Suppressor macrophage (primary cell): Measurements from ENCODE around the gene AKAP6.

ENCODE experiments used
- DNase-seq, 4 experiments: peaks; one replicate each; pipeline ENCODE4 v3.0.0-alpha.2; 2020 to 2022

AKAP6 gene

DNA sequence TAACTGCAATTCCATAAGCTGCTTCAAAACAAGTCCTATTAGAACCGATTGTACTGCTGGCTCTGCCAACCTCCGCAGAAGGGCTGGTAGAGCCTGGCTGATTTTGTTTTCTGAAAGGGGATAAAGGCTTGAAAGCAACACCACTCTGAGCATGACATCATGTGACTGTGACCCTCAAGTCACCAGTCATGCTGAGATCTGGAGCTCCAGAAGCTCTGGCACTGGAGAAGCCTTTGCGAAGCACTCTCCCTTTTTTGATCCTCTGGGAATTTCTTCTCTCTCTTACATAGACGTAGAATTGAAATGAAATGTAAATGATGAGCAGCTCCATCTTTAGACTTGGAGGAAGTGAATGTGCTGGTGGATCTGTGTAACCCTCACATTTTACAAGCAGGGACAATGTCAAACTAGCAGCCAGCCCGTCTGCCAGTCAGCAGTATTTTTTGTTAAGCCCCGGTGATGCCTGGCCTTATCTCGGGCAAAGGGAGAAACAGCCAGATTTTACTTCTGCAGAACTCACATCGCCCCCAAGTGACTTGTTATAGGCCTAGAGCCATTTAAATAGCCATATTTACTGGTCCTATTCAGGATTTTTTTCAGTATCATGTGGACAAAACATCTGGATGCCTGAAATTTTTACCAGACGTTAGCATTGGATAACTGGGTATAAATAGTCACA lies 497.4 kb downstream of the AKAP6 start:
- DNase-seq, result no peak

DNA sequence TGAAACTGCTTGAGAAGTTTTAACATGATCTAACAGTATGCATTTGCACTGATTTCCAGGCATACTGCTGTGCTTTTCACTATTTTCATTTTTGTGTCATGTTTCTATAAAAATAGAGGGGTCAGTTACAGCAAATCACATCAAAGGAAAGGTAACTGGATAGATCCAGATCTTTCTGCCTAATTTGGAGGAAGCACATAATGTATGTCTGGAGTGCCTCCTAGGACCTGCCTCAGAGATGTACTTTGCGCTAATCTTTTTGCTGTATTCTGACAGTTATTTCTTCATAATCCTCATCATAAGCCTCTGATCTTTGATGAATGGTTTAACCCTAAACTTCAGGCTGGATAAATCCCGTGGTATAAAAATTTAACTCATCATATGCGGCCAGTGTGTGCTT lies 498.4 kb downstream of the AKAP6 start:
- no peak for DNase-seq

DNA sequence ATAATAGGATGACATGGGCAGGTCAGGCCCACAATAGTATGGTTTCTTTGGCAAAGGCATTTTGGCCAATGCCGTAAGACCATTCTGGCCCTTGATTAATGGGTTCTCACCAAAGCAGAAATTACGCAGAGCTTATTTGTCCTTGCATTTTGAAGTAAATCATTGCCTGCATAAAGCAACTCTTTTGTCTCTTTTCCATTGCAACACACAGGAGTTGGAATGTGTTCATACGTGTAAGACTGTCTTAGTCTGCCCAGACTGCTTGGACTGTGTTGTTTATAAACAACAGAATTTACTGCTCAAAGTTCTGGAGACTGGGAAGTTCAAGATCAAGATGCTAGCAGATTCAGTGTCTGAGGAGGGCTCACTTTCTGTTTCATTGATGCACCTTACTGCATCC lies 506.8 kb downstream of the AKAP6 start:
- DNase-seq, result no peak

DNA sequence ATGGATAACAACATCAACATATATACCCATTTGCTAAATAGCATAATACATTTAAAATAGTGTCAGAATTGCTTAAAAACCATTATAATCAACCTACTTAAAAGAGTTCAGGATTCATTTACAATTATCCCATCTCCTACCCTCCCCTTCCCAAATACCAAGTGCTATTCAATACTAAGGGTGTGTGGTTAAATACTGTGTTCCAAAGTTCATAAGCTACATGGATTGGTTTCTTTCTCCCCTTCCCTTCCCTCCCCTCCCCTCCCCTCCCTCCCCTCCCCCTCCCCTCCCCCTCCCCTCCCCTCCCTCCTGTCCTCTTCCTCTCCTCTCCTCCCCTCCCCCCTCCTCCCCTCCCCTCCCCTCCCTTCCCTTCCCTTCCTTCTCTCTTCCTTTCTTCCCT lies 512.6 kb downstream of the AKAP6 start:
- no peak for DNase-seq

DNA sequence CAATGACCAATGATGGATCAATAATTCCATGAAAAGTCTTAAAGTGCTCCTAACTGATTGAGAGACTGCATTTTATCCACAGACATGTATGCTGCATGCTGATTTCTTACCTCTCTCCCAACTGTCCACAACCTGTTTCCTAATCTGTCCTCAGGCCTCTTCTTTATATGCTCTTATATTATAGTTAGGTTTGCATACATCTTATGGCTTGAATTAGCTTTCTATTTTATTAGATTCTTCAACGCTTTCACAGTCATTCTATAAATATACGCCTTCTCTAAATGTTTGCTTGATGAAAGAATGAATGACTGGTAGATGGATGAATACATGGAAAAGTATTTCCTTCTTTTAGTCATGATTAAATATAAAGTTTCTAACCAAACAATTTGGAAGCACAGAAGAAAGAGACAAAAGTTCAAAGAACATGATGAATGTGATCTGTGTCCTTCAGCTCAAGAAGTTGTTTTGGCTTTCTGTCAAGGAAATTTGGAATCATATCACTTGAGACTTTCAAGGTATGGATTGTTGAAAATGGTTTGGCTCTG lies 517.8 kb downstream of the AKAP6 start:
- DNase-seq, result no peak

DNA sequence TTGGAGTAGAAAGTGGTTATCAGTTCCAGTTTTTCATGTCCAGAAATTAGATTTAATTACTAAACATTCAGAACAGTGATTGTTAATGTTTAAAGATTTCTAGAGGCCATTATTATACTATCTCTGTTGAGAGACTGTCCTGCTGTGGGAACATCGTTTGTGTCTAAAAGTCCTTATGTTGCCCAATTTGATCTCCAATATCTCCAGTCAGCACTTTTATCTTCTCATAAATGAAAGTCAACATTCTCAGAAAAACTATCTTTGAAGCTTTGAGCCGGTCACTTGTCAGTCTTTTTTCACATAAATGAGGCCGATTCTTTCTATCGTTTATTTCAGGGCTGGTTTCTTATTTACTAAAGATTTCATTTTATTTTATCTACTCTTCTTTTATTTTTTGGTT lies 518.8 kb downstream of the AKAP6 start:
- DNase-seq, result no peak

DNA sequence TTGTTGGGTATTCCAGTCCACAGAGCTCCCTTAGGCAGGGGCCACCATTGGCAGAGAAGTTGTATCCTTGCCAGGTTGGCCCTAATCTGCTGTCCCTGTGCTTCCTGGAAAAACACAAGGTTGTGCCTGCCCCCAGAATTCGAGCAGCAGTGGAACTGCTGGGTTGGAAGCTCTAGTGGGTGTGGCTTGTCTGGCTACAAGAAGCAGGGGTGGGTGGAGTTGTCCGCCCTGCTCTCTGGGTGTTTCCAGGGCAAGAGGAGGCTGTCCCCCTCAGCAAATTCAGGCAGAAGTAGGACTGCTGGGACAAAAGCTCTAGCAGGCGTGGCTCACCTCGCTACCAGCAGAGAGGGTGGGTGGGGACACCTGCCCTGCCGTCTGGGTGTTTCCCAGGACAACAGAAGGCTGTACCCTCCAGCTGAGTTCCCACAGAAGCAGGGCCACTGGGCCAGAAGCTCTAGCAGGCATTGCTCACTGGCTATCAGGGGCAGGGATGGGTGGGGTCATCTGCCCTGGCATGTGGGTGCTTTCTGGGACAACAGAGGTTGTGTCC lies 536.8 kb downstream of the AKAP6 start:
- DNase-seq, result no peak

DNA sequence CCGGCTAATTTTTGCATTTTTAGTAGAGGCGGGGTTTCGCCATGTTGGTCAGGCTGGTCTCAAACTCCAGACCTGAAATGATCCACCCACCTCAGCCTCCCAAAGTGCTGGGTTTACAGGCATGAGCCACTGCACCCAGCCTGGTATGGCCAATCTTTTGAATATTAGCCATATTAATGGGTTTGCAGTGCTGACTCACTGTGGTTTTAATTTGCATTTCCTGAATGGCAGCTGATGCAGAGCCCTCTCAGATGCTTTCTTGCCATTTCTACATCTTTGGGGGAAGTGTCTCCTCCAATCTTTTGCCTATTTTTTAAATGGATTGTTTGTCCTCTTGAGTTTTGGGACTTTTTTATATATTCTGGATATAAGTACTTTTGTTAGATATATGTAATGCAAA lies 554.1 kb downstream of the AKAP6 start:
- DNase-seq, result no peak
